ENCODE results near the gene ABI3BP. TPM values are rescaled to one million over a fixed set of nuclear protein-coding genes. Genes with fewer than 3 reads are reported as not detected.
A peak's percentile ranks its signal among the peaks of the same experiment; 100 is the strongest.

Gene ABI3BP
- total and polyA plus RNA-seq, 11 donors = 7.8 to 96.6 (median 26.4) TPM

- 57 to 71% (median 62%) methylated on average over 1 of the region's 1 CpG for WGBS, 4 donors
- peaks cover 0 to 16% (median 0%) of the 10 kb centered on the region in 12 donors for H3K4me1 ChIP-seq
- no peaks in the 10 kb centered on the region for H3K36me3 ChIP-seq
- ATAC-seq = no peak
- H3K4me3 ChIP-seq = no peak overlapping the region
- intact Hi-C loops (cut with DNase I) = loop anchor here in 1 of 10 donors (5.0 kb wide), 1 partner anchor 184 kb away; no protein-coding TSS in a partner anchor
- DNase-seq = no peak
- no peak overlapping the region for H3K27ac ChIP-seq
- no peaks in the 10 kb centered on the region for H3K27me3 ChIP-seq
- no peaks in the 10 kb centered on the region for H3K9me3 ChIP-seq
- no peak for TF ChIP-seq POLR2A (IDR thresholded peaks at IDR 0.05)
- no peak for TF ChIP-seq CTCF (IDR thresholded peaks at IDR 0.05)
Measured at GRCh38 chr3:100988080-100988479, 5.1 kb downstream of the ABI3BP start.

DNA sequence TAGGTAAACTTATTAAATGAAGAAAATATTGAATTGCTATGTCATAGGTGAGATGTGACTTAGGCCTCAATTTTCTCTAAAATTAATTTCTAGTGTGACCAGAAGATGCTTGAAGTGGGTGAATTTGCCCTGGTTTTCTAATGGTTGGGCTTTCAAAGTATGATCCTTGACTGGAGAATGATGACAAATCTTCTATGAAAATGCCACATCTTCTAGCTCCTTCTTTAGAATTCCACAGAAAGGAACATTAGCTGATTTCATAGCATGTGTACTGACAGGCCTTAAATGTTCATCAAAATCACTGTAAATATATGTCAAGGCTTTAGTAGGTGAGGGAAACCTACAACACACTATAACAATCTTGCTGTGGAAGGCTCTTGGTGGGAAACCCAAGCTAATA lies 8.9 kb downstream of the ABI3BP start:
- DNase-seq (no peak), ATAC-seq (no peak)
- intact Hi-C loops (cut with DNase I) = no loop called here
- Histone ChIP-seq H3K4me1 (peaks cover 0 to 37% (median 2%) of the 10 kb centered on the region in 12 donors), H3K27me3 (no peaks in the 10 kb centered on the region), H3K36me3 (no peaks in the 10 kb centered on the region), H3K27ac (peak overlapping the region in 2 of 12 donors; percentile 4 to 74), H3K4me3 (no peak overlapping the region), H3K9me3 (no peaks in the 10 kb centered on the region)
- TF ChIP-seq POLR2A (IDR thresholded peaks at IDR 0.05) = no peak
- TF ChIP-seq CTCF (IDR thresholded peaks at IDR 0.05) = no peak

DNA sequence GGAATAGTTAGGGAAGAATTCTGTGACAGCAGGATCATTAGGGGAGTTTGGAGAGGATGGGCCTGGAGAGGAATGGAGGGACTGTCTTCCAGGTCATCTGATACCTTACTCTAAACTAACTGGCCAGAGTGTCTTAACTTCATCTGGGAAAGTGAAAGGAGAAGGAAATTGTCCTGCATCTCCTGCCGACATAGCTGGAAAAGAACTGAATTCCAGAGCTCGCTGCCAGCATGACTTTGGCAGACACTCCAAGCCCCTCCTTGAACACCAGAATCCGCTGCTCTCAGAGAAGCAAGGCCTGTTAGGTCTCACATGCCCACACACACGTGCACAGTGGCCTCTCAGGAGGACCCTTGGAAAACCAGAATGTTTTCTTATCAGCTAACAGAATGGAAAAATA lies 10.5 kb downstream of the ABI3BP start:
- peak; percentile 51 to 84 (median 78) for ATAC-seq
- Histone ChIP-seq H3K4me3 (peak overlapping the region in 2 of 12 donors; percentile 1 to 6), H3K9me3 (no peaks in the 10 kb centered on the region), H3K4me1 (peaks cover 0 to 47% (median 4%) of the 10 kb centered on the region in 12 donors), H3K27me3 (no peaks in the 10 kb centered on the region), H3K27ac (peak overlapping the region in 10 of 12 donors; percentile 26 to 74 (median 34)), H3K36me3 (no peaks in the 10 kb centered on the region)
- DNase-seq = peak; percentile 36 to 75 (median 60)
- intact Hi-C loops (cut with DNase I) = no loop called here
- 3 to 18% (median 10%) methylated on average over 4 of the region's 4 CpGs for WGBS, 4 donors
- TF ChIP-seq CTCF (IDR thresholded peaks at IDR 0.05) (no peak), POLR2A (IDR thresholded peaks at IDR 0.05) (no peak)

DNA sequence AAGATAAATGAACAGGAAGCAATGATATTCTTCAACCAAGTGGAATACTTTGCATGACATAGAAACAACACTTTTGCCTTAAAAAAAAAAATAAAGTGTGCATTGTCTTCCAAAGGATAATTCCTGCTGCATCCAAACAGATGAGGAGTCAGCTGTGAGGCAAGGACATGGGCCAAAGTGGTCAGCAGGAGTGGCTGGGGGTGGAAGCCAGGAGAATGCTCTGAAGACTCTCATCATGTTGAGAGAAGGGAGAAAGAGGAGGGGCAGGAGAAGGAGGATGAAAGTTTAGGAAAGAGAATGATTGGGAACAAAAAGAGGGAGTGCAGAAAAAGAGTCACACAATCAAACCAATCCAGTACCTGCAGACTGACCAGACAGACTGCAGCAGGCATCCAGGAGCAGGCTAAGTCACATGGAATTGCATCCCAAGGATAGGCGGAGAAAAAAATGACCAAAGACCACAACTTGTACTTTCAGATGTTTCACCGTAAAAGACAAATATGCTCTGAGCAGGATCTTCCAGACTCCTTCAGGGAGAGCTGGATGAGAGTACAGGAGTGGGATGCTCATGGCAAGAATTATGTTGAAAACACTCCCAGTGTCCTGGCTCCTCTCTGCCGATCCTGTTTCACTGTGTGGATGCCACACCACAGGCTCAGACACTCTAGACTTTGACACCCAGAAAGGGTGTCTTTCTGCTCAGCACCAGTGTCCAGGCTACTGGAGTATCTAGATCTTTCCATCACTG lies 11.9 kb downstream of the ABI3BP start:
- no peak overlapping the region for H3K4me3 ChIP-seq
- H3K36me3 ChIP-seq = no peaks in the 10 kb centered on the region
- TF ChIP-seq POLR2A (IDR thresholded peaks at IDR 0.05) = no peak
- no peak for TF ChIP-seq CTCF (IDR thresholded peaks at IDR 0.05)
- H3K4me1 ChIP-seq = peaks cover 0 to 47% (median 4%) of the 10 kb centered on the region in 12 donors
- DNase-seq (peak in 2 of 5 donors; percentile 27 to 28), ATAC-seq (peak in 1 of 4 donors; percentile 28)
- H3K27me3 ChIP-seq = no peaks in the 10 kb centered on the region
- peak overlapping the region in 6 of 12 donors; percentile 7 to 74 (median 31) for H3K27ac ChIP-seq
- WGBS, 4 donors = 83 to 88% (median 85%) methylated on average over 3 of the region's 3 CpGs
- intact Hi-C loops (cut with DNase I) = no loop called here
- H3K9me3 ChIP-seq = peaks cover 0 to 5% (median 0%) of the 10 kb centered on the region in 12 donors
